AG09319 (cell line): ENCODE measurements around the gene PLEKHG4B.
"Not testable (repeated sequence)": the region's sequence is repeated elsewhere in the genome, so short reads cannot be mapped to it uniquely, and the experiment has no call there.

Experiments used
- DNase-seq: peaks from one replicate; pipeline ENCODE4 v3.0.0-alpha.2; 2010; ENCODE audit warnings: low read depth; ENCODE audit errors: extremely low read depth
- TF ChIP-seq, protein P1 (sequence below): IDR thresholded peaks from 2 replicates; pipeline ENCODE4 v1.5.1; 2011; ENCODE audit warnings: low read depth, mild to moderate bottlenecking, inconsistent platforms, low read length, moderate library complexity

PLEKHG4B gene

GRCh38 chr5:160921-161802, 69.2 kb downstream of the PLEKHG4B start:
- no peak for DNase-seq
- TF ChIP-seq, protein P1, sequence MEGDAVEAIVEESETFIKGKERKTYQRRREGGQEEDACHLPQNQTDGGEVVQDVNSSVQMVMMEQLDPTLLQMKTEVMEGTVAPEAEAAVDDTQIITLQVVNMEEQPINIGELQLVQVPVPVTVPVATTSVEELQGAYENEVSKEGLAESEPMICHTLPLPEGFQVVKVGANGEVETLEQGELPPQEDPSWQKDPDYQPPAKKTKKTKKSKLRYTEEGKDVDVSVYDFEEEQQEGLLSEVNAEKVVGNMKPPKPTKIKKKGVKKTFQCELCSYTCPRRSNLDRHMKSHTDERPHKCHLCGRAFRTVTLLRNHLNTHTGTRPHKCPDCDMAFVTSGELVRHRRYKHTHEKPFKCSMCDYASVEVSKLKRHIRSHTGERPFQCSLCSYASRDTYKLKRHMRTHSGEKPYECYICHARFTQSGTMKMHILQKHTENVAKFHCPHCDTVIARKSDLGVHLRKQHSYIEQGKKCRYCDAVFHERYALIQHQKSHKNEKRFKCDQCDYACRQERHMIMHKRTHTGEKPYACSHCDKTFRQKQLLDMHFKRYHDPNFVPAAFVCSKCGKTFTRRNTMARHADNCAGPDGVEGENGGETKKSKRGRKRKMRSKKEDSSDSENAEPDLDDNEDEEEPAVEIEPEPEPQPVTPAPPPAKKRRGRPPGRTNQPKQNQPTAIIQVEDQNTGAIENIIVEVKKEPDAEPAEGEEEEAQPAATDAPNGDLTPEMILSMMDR, result no peak

GRCh38 chr5:161803-162110, 69.8 kb downstream of the PLEKHG4B start:
- TF ChIP-seq, protein P1, result no peak

GRCh38 chr5:162190-162564, 70.2 kb downstream of the PLEKHG4B start:
- DNase-seq, result no peak
- TF ChIP-seq, protein P1, result no peak

More at GRCh38 chr5:161803-162110, 69.8 kb downstream of the PLEKHG4B start:
- DNase-seq, result no peak

DNA sequence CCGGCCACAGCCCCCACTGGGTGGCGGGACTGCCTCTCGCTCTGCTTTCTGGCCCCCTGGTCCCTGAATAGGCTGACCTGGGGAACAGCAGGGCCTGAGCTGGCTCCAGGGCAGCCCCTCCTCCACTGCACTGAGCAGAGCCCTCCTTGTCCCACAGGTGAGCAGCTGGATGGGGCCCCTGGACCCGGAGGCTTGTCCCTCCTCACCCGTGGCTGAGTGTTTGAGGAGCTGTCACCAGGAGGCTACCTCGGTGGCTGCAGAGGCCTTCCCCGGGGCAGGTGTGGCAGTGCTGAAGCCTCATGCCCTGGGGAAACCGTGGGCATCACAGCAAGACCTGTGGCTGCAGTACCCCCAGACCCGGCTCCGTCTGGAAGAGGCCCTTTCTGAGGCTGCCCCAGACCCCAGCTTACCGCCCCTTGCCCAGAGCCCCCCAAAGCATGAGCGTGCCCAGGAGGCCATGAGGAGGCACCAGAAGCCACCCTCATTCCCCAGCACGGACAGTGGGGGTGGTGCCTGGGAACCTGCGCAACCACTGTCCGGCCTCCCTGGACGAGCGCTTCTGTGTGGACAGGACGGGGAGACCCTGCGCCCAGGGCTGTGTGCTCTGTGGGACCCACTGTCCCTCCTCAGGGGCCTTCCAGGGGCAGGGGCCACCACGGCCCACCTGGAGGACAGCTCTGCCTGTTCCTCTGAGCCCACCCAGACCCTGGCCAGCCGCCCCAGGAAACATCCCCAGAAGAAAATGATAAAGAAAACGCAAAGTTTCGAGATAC, 70.8 kb downstream of the PLEKHG4B start:
- no peak for DNase-seq
- TF ChIP-seq, protein P1, result no peak

DNA sequence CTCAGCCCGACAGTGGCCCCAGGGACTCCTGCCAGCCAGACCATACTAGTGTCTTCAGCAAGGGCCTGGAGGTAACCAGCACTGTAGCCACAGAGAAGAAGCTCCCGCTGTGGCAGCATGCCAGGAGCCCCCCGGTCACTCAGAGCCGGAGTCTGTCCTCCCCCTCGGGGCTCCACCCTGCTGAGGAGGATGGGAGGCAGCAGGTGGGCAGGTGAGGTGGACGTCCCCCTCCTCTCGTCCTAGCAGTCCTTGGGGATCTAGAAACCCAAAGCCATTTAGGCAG, 71.3 kb downstream of the PLEKHG4B start:
- no peak for DNase-seq
- TF ChIP-seq, protein P1, result no peak

DNA sequence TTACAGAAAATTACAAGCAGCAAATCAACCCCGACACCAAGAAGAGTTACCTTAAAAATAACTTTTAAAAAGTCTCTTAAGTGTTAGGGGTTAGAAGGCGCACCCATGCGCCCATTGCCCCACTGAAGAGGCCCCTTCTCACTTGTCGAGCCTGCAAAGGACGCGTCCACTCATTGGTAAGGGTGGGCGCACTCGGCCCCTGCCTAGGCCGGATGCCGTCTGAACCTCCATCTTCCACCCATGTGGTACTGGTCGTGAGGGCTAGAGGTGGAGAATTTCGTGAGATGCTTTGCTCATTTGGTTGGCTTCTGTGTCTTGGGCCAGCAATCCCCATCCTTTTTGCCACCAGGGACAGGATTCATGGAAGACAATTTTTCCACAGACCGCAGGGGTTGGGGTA, 71.9 kb downstream of the PLEKHG4B start:
- TF ChIP-seq, protein P1, result no peak
- DNase-seq, result no peak

DNA sequence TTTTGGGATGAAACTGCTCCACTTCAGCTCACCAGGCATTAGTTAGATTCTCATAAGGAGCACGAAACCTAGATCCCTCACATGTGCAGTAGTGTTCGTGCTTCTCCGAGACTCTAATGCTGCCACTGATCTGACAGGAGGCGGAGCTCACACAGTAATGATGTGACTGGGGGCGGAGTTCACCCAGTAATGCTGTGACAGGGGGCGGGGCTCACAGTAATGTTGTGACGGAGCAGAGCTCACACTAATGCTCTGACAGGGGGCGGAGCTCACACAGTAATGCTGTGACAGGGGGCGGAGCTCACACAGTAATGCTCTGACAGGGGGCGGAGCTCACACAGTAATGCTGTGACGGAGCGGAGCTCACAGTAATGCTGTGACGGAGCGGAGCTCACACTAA, 72.3 kb downstream of the PLEKHG4B start:
- TF ChIP-seq, protein P1, result no peak
- no peak for DNase-seq

DNA sequence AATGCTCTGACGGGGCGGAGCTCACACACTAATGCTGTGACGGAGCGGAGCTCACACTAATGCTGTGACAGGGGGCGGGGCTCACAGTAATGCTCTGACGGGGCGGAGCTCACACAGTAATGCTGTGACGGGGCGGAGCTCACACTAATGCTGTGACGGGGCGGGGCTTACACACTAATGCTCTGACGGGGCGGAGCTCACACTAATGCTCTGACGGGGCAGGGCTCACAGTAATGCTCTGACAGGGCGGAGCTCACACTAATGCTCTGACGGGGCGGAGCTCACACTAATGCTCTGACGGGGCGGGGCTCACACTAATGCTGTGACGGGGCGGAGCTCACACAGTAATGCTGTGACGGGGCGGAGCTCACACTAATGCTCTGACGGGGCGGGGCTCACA, 72.8 kb downstream of the PLEKHG4B start:
- not testable (repeated sequence) for DNase-seq
